DND-41 (cell line): ENCODE results near the gene ZCCHC24.

Experiments
- ATAC-seq: fragments of 200-7000 bp; cut with Tn5 transposase; 3 replicates; pipeline ENCODE4 v1.9.1; 2021; ENCODE audit warnings: low read depth; ENCODE audit not compliant: insufficient read depth
- DNase-seq: peaks from one replicate; pipeline ENCODE4 v3.0.0-alpha.2; 2020
- H2AFZ ChIP-seq: 2 replicates; pipeline ENCODE4 v1.6.0; 2012; ENCODE audit warnings: low read depth, low read length
- H3K27ac ChIP-seq: 2 replicates; pipeline ENCODE4 v1.5.1; 2012; ENCODE audit warnings: low read length, inconsistent platforms
- H3K27me3 ChIP-seq: fragments of 200-600 bp; sonication (generic); 2 replicates; pipeline ENCODE4 v1.6.0; 2012; ENCODE audit warnings: low read length, mild to moderate bottlenecking, inconsistent platforms; ENCODE audit not compliant: insufficient read depth, poor library complexity
- H3K36me3 ChIP-seq: 2 replicates; pipeline ENCODE4 v1.5.1; 2012; ENCODE audit warnings: low read length, inconsistent platforms; ENCODE audit not compliant: insufficient read depth
- H3K4me1 ChIP-seq: 2 replicates; pipeline ENCODE4 v1.5.1; 2012; ENCODE audit warnings: mild to moderate bottlenecking, low read length; ENCODE audit not compliant: insufficient read depth
- H3K4me2 ChIP-seq: 2 replicates; pipeline ENCODE4 v1.6.0; 2012; ENCODE audit warnings: mild to moderate bottlenecking, moderate library complexity, low read length, inconsistent platforms; ENCODE audit not compliant: insufficient read depth
- H3K4me3 ChIP-seq, 2 experiments: fragments of 200-600 bp in 1 of 2; shearing (Covaris generic) in 1 of 2; 2 replicates each; pipeline ENCODE4 v1.5.1; 2012 to 2016; ENCODE audit warnings: inconsistent platforms in 2 of 2, low read length in 2 of 2, mild to moderate bottlenecking in 2 of 2, low read depth in 1 of 2, moderate library complexity in 1 of 2
- H3K79me2 ChIP-seq: 2 replicates; pipeline ENCODE4 v1.6.0; 2012; ENCODE audit warnings: low read length, inconsistent platforms; ENCODE audit not compliant: insufficient read depth
- H3K9ac ChIP-seq: 2 replicates; pipeline ENCODE4 v1.6.0; 2012; ENCODE audit warnings: low read depth, mild to moderate bottlenecking, inconsistent platforms, low read length, moderate library complexity
- H3K9me3 ChIP-seq: 2 replicates; pipeline ENCODE4 v1.5.1; 2012; ENCODE audit warnings: low read length, moderate library complexity, mild to moderate bottlenecking, inconsistent platforms; ENCODE audit not compliant: insufficient read depth, severe bottlenecking
- H4K20me1 ChIP-seq: 2 replicates; pipeline ENCODE4 v1.6.0; 2012; ENCODE audit warnings: low read length; ENCODE audit not compliant: insufficient read depth
- CTCF ChIP-seq: IDR thresholded peaks from 2 replicates; pipeline ENCODE4 v1.5.1; 2012; ENCODE audit warnings: borderline replicate concordance, low read length, moderate library complexity, mild to moderate bottlenecking; ENCODE audit not compliant: poor library complexity, severe bottlenecking; ENCODE audit errors: extremely low read depth
- EZH2 ChIP-seq: IDR thresholded peaks from 3 replicates; pipeline ENCODE4 v1.6.1; 2012; ENCODE audit warnings: borderline replicate concordance, low read depth, mild to moderate bottlenecking, moderate library complexity, low read length, inconsistent platforms; ENCODE audit not compliant: severe bottlenecking

The ZCCHC24 gene

GRCh38 chr10:79409726-79410085 lies 35.7 kb downstream of the ZCCHC24 start:
- ATAC-seq, result no peak
- Histone ChIP-seq H3K36me3 (no peaks in the 10 kb centered on the region), H3K4me3 (no peak overlapping the region), H4K20me1 (peaks cover 6% of the 10 kb centered on the region), H3K9me3 (no peaks in the 10 kb centered on the region), H3K27ac (no peak overlapping the region), H3K27me3 (no peaks in the 10 kb centered on the region), H3K4me2 (no peak overlapping the region), H3K4me1 (no peaks in the 10 kb centered on the region), H3K79me2 (no peaks in the 10 kb centered on the region), H3K9ac (no peak overlapping the region), H2AFZ (no peak overlapping the region)
- TF ChIP-seq CTCF (no peak), EZH2 (no peak)
- DNase-seq, result no peak

GRCh38 chr10:79409038-79409725 lies 36.2 kb downstream of the ZCCHC24 start:
- no peak overlapping the region for H3K4me2 ChIP-seq
- DNase-seq, result no peak

GRCh38 chr10:79407811-79408795 lies 37.3 kb downstream of the ZCCHC24 start:
- Histone ChIP-seq H3K9me3 (no peaks in the 10 kb centered on the region), H4K20me1 (peaks cover 6% of the 10 kb centered on the region)

More at GRCh38 chr10:79409038-79409725, 36.2 kb downstream of the ZCCHC24 start:
- no peaks in the 10 kb centered on the region for H3K9me3 ChIP-seq
- H4K20me1 ChIP-seq, result peaks cover 6% of the 10 kb centered on the region
- no peak overlapping the region for H2AFZ ChIP-seq
- no peak for ATAC-seq
- no peak overlapping the region for H3K4me3 ChIP-seq
- H3K27ac ChIP-seq, result no peak overlapping the region
- no peaks in the 10 kb centered on the region for H3K27me3 ChIP-seq
- H3K36me3 ChIP-seq, result no peaks in the 10 kb centered on the region
- H3K9ac ChIP-seq, result no peak overlapping the region
- no peaks in the 10 kb centered on the region for H3K4me1 ChIP-seq
- TF ChIP-seq CTCF (no peak), EZH2 (no peak)
- no peaks in the 10 kb centered on the region for H3K79me2 ChIP-seq

More at GRCh38 chr10:79407811-79408795, 37.3 kb downstream of the ZCCHC24 start:
- H3K79me2 ChIP-seq, result no peaks in the 10 kb centered on the region
- no peak for ATAC-seq
- H3K4me2 ChIP-seq, result no peak overlapping the region
- no peaks in the 10 kb centered on the region for H3K4me1 ChIP-seq
- no peak for DNase-seq
- no peak overlapping the region for H3K27ac ChIP-seq
- H2AFZ ChIP-seq, result no peak overlapping the region
- no peaks in the 10 kb centered on the region for H3K36me3 ChIP-seq
- no peak overlapping the region for H3K9ac ChIP-seq
- TF ChIP-seq EZH2 (no peak), CTCF (no peak)
- no peaks in the 10 kb centered on the region for H3K27me3 ChIP-seq
- no peak overlapping the region for H3K4me3 ChIP-seq
